ENCODE data around the gene TCF3. TPM values are rescaled to one million over a fixed set of nuclear protein-coding genes. Genes with fewer than 3 reads are reported as not detected.

The TCF3 gene
- total and polyA plus RNA-seq, 2 of the 8 experiments (the other 6 are each of a cell fraction or from before 2014, with no cell fraction given), result 241 to 348 TPM

GRCh38 chr19:1691589-1692290, 39.3 kb upstream of the TCF3 start:
- Histone ChIP-seq H3K79me1 (ENCODE audit: low read depth, low read length) (no peaks in the 10 kb centered on the region), H3K4me1 (replicated peaks in 1 of 4; ENCODE audit: control insufficient read depth in 3 of 4, insufficient read depth in 4 of 4, low read length in 3 of 4) (peaks cover 0 to 8% (median 5%) of the 10 kb centered on the region in 4 experiments; a peak in 4 of 7 replicates), H2AFZ (ENCODE audit: low read length) (no peak overlapping the region), H4K91ac (replicated peaks; ENCODE audit: insufficient read length, low read length) (no peak overlapping the region), H3K9me3 (ENCODE audit: insufficient read depth in 2 of 2, low read depth in 1 of 2, low read length in 1 of 2) (peaks cover 3 to 8% of the 10 kb centered on the region in 2 experiments; a peak in 2 of 4 replicates), H2BK20ac (ENCODE audit: low read length) (no peak overlapping the region), H4K8ac (ENCODE audit: extremely low read depth, insufficient read depth, low read length) (no peak overlapping the region), H4K5ac (ENCODE audit: insufficient read length, low read depth, low read length) (no peak overlapping the region), H2BK5ac (ENCODE audit: low read depth, low read length) (no peak overlapping the region), H3K14ac (ENCODE audit: insufficient read length) (no peak overlapping the region), H2BK15ac (ENCODE audit: low read length) (no peak overlapping the region), H3K27ac (ENCODE audit: low read depth, low read length) (no peak overlapping the region), H3K9ac (replicated peaks in 1 of 4; ENCODE audit: extremely low read depth in 1 of 4, low read depth in 3 of 4, low read length in 3 of 4) (no peak overlapping the region), H3K23me2 (ENCODE audit: low read depth, low read length) (no peaks in the 10 kb centered on the region; the same call in 1 of the 2 replicates), H3K18ac (ENCODE audit: extremely low read depth, low read length) (no peak overlapping the region), H3K27me3 (replicated peaks in 1 of 4; ENCODE audit: control insufficient read depth in 3 of 4, extremely low read depth in 1 of 4, insufficient read depth in 3 of 4, low read length in 3 of 4) (peaks cover 0 to 13% (median 10%) of the 10 kb centered on the region in 4 experiments; a peak in 5 of 7 replicates), H3K4me2 (ENCODE audit: insufficient read depth in 1 of 2, low read depth in 2 of 2, low read length in 2 of 2) (peak overlapping the region in 1 of 2 experiments; percentile 78; a peak in 2 of 4 replicates), H2BK12ac (ENCODE audit: low read depth, low read length) (no peak overlapping the region), H3K4ac (replicated peaks; ENCODE audit: insufficient read length, low read depth, low read length) (no peak overlapping the region), H4K20me1 (replicated peaks in 1 of 2; ENCODE audit: control insufficient read depth in 1 of 2, insufficient read depth in 2 of 2, low read length in 2 of 2) (no peaks in the 10 kb centered on the region), H3K23ac (ENCODE audit: insufficient read length) (no peak overlapping the region), H2AK5ac (ENCODE audit: low read depth, low read length) (no peak overlapping the region), H3K36me3 (ENCODE audit: control insufficient read depth in 2 of 4, insufficient read depth in 4 of 4, low read length in 3 of 4) (no peaks in the 10 kb centered on the region), H3K56ac (replicated peaks; ENCODE audit: insufficient read length, low read depth, low read length) (no peak overlapping the region), H3K79me2 (ENCODE audit: control insufficient read depth in 1 of 2, insufficient read depth in 2 of 2, low read length in 2 of 2) (no peaks in the 10 kb centered on the region), H3K4me3 (ENCODE audit: extremely low read depth in 1 of 4, insufficient read depth in 2 of 4, low read depth in 3 of 4, low read length in 4 of 4) (peak overlapping the region in 1 of 4 experiments; percentile 53; a peak in 2 of 8 replicates), H2BK120ac (replicated peaks; ENCODE audit: low read depth, low read length) (no peak overlapping the region)
- DNase-seq (ENCODE audit: low read depth in 1 of 2, low spot score in 2 of 2) (no peak), FAIRE-seq (no peak)
- TF ChIP-seq GABPA (IDR thresholded peaks at IDR 0.05; ENCODE audit: borderline replicate concordance, insufficient read depth, low read length) (no peak), CREB1 (IDR thresholded peaks at IDR 0.05) (no peak), TAF7 (optimal IDR thresholded peaks at IDR 0.05; ENCODE audit: borderline replicate concordance, low read depth, low read length) (no peak)
- CTCF ChIA-PET (ENCODE audit: partially characterized antibody), result interaction anchor here (0.6 to 1.3 kb wide), 6 partner anchors 24 to 145 kb away, joined by 3 to 6 read pairs (median 4); no protein-coding TSS in a partner anchor
- WGBS, 2 experiments (ENCODE audit: extremely low coverage in 1 of 2, insufficient coverage in 1 of 2, insufficient read length in 1 of 2, insufficient replicate concordance in 2 of 2, low coverage in 1 of 2, low lambda C conversion rate in 2 of 2, missing lambda C conversion rate in 1 of 2), result 70% methylated on average over 18 of the region's 18 CpGs; no CpG with 5 or more reads in 1 of the 2 experiments
- POLR2A ChIA-PET (ENCODE audit: partially characterized antibody), result interaction anchor here (0.8 kb wide), 1 partner anchor 101 kb away, joined by 3 read pairs; no protein-coding TSS in a partner anchor

Measured in H1 (cell line).